Calu3 (cell line): ENCODE results near the gene CACNA2D3. TPM values are rescaled to one million over a fixed set of nuclear protein-coding genes. Genes with fewer than 3 reads are reported as not detected.

ENCODE experiments used
- BruUV-seq: library from RNA; stranded (reverse); fragments of 400-500 nt; replicated peaks from 2 replicates; lab custom pipeline; 2021; lab: Mats Ljungman, UMichigan
- CTCF ChIA-PET: fragments of 300-600 bp; sonication (Branson Sonifier 250); formaldehyde crosslinking; loops from one replicate; lab custom pipeline; 2022; ENCODE audit warnings: antibody characterized with exemption; lab: Charles Lee
- DNase-seq: peaks from one replicate; pipeline ENCODE4 v3.0.0; 2022
- H3K27ac Mint-ChIP-seq: one replicate; pipeline ENCODE4 v1.8.0; 2022; ENCODE audit warnings: mixed read lengths; ENCODE audit not compliant: unreplicated experiment
- H3K27me3 Mint-ChIP-seq: one replicate; pipeline ENCODE4 v1.8.0; 2022; ENCODE audit warnings: mixed read lengths; ENCODE audit not compliant: unreplicated experiment
- H3K36me3 Mint-ChIP-seq: one replicate; pipeline ENCODE4 v1.8.0; 2022; ENCODE audit warnings: mild to moderate bottlenecking, moderate library complexity, mixed read lengths; ENCODE audit not compliant: insufficient read depth, unreplicated experiment
- H3K4me1 Mint-ChIP-seq: one replicate; pipeline ENCODE4 v1.8.0; 2022; ENCODE audit warnings: mild to moderate bottlenecking, low read depth, mixed read lengths; ENCODE audit not compliant: unreplicated experiment
- H3K4me3 Mint-ChIP-seq: one replicate; pipeline ENCODE4 v1.8.0; 2022; ENCODE audit warnings: mild to moderate bottlenecking, low read depth, moderate library complexity, mixed read lengths; ENCODE audit not compliant: unreplicated experiment
- H3K9me3 Mint-ChIP-seq: one replicate; pipeline ENCODE4 v1.8.0; 2022; ENCODE audit warnings: low read depth, mixed read lengths; ENCODE audit not compliant: unreplicated experiment
- intact Hi-C: fragments of 100-400 bp; cut with micrococcal nuclease; formaldehyde crosslinking; loops from one replicate; pipeline ENCODE4 v1.10.0; 2022; ENCODE audit not compliant: unreplicated experiment
- total RNA-seq: library from RNA; stranded (reverse); gene quantifications from 2 replicates; pipeline ENCODE4 v1.2.3, GENCODE V29; 2022
- TF ChIP-seq, protein P1 (sequence below): fragments of 200-600 bp; IDR thresholded peaks from one replicate; pipeline ENCODE4 v1.8.0; 2022; ENCODE audit warnings: antibody characterized with exemption; ENCODE audit not compliant: unreplicated experiment

The CACNA2D3 gene
- total RNA-seq, 1 experiment from 2014 or later = not detected

DNA sequence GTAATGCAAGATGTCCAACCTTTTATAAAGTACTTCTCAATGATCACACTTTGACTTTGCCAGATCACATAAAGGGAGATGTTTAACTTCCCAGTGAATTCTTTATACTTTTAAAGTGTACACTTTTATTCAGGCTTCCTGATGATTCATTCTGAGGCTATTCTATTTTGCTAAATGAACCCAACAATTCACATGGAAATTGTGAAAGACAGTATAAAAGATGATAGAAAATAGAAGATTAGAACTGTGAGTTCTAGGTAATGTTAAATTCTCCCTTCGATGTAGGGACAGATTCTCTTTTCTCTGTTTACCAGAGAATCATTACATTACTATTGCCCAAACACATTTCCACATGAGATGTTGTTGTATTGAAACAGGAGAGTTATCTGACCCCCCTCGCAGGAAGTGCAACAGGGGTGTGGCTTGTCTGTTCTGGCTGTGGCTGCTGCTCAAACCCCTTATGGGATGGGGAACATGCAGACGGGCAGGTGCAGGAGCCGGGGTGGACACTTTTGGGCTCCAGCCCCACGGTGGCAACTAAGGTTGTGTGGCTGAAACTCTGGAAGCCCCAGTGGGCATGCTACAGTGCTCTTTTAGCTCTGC lies 936.8 kb downstream of the CACNA2D3 start:
- DNase-seq = no peak
- TF ChIP-seq, protein P1, sequence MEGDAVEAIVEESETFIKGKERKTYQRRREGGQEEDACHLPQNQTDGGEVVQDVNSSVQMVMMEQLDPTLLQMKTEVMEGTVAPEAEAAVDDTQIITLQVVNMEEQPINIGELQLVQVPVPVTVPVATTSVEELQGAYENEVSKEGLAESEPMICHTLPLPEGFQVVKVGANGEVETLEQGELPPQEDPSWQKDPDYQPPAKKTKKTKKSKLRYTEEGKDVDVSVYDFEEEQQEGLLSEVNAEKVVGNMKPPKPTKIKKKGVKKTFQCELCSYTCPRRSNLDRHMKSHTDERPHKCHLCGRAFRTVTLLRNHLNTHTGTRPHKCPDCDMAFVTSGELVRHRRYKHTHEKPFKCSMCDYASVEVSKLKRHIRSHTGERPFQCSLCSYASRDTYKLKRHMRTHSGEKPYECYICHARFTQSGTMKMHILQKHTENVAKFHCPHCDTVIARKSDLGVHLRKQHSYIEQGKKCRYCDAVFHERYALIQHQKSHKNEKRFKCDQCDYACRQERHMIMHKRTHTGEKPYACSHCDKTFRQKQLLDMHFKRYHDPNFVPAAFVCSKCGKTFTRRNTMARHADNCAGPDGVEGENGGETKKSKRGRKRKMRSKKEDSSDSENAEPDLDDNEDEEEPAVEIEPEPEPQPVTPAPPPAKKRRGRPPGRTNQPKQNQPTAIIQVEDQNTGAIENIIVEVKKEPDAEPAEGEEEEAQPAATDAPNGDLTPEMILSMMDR = no peak
- Mint-ChIP-seq H3K27me3 (no peaks in the 10 kb centered on the region), H3K4me3 (no peak overlapping the region), H3K9me3 (peaks cover 9% of the 10 kb centered on the region), H3K4me1 (no peaks in the 10 kb centered on the region), H3K36me3 (no peaks in the 10 kb centered on the region), H3K27ac (no peak overlapping the region)
- CTCF ChIA-PET = no interaction called here
- no TSS peak for BruUV-seq
- intact Hi-C loops = no loop called here

DNA sequence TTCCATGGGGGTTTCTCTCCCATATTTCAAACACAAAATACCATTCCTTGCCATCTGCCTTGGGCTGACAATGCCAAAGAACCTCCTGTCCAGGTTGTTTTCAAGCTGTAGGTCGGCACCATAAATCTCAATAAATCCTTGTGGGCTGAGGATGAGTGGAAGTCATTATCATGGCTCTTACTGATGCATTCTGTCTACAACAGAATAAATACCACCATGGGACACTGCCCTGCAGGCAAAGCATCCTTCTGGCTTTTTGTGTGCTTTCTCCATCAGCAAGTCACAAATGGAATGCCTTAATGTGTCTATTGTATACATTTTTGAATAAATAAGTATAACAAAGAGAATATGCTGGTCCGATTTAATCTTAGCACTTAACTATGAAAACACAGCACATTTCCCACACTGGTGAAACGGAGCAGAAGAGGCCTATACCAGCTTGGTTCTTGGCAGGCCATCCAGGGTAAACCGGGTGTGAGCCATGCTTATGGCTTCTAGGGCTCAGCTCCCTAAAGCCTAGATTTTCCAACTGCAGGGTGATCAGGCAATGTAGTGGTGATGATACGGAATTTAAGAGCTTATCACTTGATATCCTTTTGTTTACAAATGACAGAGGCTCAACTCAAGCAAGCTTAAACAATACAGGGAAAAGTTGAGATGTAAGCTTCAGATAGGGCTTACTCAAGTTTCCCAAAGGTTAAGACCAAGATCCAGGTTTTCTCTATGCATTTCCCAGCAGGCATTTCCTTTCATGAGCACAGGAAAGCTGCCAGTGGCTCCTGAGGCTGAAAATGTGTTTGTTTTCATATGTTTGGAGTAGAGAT lies 938.8 kb downstream of the CACNA2D3 start:
- Mint-ChIP-seq H3K27ac (no peak overlapping the region), H3K4me1 (no peaks in the 10 kb centered on the region), H3K9me3 (peaks cover 8% of the 10 kb centered on the region), H3K4me3 (no peak overlapping the region), H3K36me3 (no peaks in the 10 kb centered on the region), H3K27me3 (no peaks in the 10 kb centered on the region)
- CTCF ChIA-PET = no interaction called here
- BruUV-seq = no TSS peak
- no peak for DNase-seq
- intact Hi-C loops = no loop called here
- TF ChIP-seq, protein P1 = no peak

- H3K27ac Mint-ChIP-seq = no peak overlapping the region
- H3K4me1 Mint-ChIP-seq = no peaks in the 10 kb centered on the region
- BruUV-seq = no TSS peak
- CTCF ChIA-PET = no interaction called here
- H3K36me3 Mint-ChIP-seq = no peaks in the 10 kb centered on the region
- H3K27me3 Mint-ChIP-seq = no peaks in the 10 kb centered on the region
- peaks cover 10% of the 10 kb centered on the region for H3K9me3 Mint-ChIP-seq
- DNase-seq = no peak
- intact Hi-C loops = no loop called here
- H3K4me3 Mint-ChIP-seq = no peak overlapping the region
- TF ChIP-seq, protein P1 = no peak
These were observed 939.3 kb downstream of the CACNA2D3 start for GRCh38 chr3:55061720-55062034.

GRCh38 chr3:55064164-55064563 lies 941.8 kb downstream of the CACNA2D3 start:
- intact Hi-C loops = no loop called here
- TF ChIP-seq, protein P1 = no peak
- Mint-ChIP-seq H3K27me3 (no peaks in the 10 kb centered on the region), H3K4me1 (no peaks in the 10 kb centered on the region), H3K27ac (no peak overlapping the region), H3K36me3 (no peaks in the 10 kb centered on the region), H3K4me3 (no peak overlapping the region), H3K9me3 (peaks cover 15% of the 10 kb centered on the region)
- CTCF ChIA-PET = no interaction called here
- BruUV-seq = no TSS peak
- DNase-seq = no peak
